RPMI7951 (cell line): ENCODE results near the gene NDUFA7. TPM values are rescaled to one million over a fixed set of nuclear protein-coding genes. Genes with fewer than 3 reads are reported as not detected.
"Not testable (repeated sequence)": the region's sequence is repeated elsewhere in the genome, so short reads cannot be mapped to it uniquely, and the experiment has no call there.

Experiments
- DNase-seq: peaks from one replicate; pipeline ENCODE4 v3.0.0-alpha.2; 2012; ENCODE audit warnings: low read depth
- total RNA-seq: library from RNA; depleted of rRNA; stranded (reverse); fragments of >200 nt; shearing (Covaris generic); gene quantifications from 2 replicates; pipeline ENCODE4 v1.2.3, GENCODE V29; 2014; rRNA removed

The NDUFA7 gene
- 42.1 and 48.3 TPM in 2 replicates for total RNA-seq

DNA sequence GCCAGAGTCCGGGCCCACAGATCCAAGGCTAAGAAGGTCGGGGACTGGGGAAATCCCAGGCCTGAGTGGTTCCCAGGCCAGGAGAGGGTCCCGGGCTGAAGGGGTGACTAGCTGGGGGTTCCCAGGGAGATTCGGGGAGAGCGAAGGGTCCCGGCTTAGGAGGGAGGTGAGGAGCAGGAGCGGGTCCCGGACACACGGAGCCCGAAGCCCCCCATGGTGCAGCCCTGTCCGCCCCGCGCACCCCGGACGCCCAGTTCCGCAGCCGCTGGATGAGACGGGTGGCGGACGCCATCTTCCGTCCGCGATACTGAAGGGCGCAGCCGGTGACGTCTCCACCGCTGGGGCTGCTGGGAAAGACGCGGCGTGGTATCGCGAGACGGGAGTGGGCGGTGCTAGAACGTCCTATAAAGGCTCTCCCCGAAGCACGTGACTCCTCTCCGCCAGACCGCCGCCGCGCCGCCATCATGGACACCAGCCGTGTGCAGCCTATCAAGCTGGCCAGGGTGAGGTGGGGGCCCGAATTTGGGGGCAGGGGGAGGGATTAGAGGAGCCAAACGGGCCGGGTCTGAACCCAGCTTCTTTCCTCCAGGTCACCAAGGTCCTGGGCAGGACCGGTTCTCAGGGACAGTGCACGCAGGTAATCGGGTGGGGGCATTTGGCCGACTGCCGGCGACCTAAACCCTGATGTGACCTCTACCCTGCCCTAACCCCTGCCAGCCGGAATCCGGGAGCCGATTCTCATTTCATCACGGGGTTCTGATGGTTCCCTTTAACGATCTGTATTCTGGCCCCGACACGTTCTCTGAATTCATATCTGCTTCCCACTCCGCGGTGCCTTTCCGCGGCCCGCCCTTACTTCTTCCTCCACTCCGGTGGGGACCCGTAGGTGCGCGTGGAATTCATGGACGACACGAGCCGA is at the start of gene NDUFA7, which contains the start of gene RPS28:
Gene NDUFA7, minus strand, starts transcription at position 309 of the 919 bp plus-strand sequence. Its CDS starts 17 bp downstream, at position 292.
Gene RPS28, plus strand, starts transcription at position 430 of the 919 bp plus-strand sequence. Its CDS starts 35 bp downstream, at position 465.
- DNase-seq: peak; percentile 92

DNA sequence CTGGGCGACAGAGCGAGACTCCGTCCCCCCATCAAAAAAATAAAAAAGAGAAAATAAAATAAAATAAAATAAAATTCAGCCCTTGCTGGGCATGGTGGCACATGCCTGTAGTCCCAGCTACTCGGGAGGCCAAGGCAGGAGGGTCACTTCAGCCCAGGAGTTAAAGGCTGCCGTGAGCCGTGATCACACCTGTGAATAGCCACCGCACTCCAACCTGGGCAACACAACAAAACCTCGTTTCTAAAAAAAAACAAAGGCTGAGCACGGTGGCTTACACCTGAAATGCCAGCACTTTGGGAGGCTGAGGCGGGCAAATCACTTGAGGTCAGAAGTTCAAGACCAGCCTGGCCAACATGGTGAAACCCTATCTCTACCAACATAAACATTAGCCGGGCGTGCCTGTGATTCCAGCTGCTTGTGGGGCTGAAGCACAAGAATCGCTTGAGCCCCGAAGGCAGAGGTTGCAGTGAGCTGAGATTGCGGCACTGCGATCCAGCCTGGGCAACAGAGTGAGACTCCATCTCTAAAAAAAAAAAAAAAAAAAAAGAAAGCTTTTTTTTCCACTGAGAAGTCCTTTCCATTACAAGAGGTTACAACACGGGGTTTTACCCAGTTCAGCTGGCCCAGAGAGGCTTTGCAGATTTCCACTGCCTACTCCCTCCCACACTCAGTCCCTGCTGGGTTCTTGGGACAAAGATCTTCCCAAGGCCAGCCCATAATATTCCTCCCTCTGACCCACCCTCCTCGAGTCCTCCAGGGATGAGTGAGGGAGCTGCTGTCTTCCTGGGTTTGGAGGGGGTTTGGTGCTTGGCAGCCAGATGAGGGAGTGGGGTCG is 49.2 kb upstream of the NDUFA7 start:
- no peak for DNase-seq

DNA sequence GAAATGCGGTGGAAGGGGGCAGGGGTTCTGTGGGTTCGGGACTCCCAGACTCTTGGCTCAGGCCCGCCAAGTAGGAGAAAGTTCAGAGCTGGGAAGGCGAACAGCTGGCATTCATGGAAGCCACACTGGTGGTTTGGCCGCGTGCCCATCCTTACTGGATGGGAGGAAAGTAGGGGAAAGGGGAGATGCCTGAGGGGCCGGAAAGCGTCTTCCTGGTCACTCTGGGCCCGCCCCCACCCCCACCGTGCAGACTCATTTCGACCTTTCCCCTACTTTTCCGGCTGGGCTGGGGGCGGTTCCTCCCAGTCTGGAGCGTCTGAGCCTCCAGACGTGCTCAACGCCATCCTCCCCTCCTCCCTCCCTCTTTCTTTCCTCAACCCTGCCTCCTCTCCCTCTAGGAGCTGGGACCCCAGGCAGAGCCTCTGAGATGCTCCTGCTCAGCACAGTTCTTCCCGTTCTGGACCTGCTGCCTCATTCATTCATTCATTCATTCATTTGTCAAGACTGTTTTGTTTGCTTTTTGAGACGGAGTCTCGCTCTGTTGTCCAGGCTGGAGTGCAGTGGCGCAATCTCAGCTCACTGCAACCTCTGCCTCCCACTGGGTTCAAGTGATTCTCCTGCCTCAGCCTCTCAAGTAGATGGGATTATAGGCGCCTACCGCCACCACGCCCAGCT is 46.3 kb upstream of the NDUFA7 start:
- DNase-seq: peak; percentile 99

DNA sequence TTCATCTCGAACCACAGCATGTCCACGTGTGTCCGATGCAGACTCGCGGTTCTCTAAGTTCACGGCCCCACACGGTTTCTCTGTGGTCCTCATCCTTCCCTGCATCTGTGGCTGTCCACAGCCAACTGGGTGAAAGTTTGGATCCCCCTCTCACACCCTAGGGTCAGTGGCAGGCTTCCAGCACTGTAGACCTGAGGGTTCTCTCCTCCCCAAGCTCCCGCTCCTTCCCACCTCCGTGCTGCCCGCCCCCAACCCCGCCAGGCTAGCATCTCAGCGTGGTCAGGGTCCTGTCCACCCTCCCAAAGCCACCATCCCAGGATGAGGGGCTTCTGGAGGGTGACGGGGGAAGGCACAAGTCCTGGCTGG is 45.8 kb upstream of the NDUFA7 start:
- peak; percentile 87 for DNase-seq

DNA sequence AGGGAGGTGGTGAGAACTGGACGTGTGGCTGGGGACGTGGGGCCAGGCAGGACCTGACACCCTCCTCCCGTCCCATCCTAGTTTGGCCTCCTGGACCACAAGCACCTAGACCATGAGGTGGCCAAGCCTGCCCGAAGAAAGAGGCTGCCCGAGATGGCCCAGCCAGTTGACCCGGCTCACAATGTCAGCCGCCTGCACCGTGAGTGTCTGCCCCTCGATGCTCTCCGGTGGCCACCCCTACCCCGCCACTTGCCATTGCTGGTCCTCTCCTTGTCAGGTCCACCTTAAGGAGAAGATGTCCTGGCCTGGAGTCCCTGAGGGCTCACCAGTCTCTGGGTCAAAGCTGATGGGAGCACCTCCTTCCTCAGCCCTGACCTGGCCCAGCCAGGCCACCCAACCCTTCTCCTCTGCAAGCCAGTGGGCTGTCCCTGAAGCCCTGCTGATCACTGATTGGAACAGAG is 45.0 kb upstream of the NDUFA7 start:
- no peak for DNase-seq

- DNase-seq: peak; percentile 85
These were observed 42.9 kb upstream of the NDUFA7 start, which contains the start of gene ANGPTL4 for GRCh38 chr19:8363803-8364771. TSS of gene ANGPTL4 (plus strand) at chr19:8364155. CDS start at chr19:8364322, 167 bp downstream.

DNA sequence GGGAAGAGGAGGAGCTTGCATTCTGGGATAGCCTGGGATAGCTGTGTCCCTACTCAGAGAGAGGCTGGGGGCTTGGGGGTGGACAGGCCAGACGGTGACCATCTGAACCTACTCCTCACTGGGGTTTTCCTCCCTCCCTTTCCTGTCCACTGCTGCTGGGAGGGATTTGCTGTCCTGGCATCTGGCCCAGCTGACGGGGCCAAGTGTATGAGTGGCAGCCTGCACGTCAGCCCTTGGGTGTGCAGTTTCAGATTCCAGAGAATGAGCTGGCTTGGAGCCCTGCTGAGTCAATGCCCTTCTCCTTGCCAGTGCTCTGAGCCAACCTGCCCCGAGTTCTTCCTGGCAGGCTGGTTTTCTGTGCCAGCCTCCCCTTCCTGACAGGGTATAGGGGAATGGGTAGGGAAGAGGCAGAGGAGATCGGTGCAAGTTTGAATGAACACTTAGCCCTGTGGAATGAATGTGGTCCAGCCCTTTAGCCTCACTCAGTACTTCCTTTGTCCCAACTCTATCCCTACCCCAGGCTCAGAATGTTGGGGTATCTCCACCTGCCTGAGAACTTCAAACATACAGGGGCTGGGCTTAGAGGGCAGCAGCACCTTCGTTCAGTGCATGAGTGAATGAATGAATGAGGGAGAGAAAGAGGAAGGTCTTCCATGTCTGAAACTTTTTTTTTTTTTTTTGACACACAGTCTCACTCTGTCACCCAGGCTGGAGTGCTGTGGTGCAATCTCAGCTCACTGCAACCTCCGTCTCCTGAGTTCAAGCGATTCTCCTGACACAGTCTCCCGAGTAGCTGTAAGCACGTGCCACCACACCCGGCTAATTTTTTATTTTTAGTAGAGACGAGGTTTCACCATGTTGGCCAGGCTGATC is 41.0 kb upstream of the NDUFA7 start:
- peak; percentile 99 for DNase-seq

DNA sequence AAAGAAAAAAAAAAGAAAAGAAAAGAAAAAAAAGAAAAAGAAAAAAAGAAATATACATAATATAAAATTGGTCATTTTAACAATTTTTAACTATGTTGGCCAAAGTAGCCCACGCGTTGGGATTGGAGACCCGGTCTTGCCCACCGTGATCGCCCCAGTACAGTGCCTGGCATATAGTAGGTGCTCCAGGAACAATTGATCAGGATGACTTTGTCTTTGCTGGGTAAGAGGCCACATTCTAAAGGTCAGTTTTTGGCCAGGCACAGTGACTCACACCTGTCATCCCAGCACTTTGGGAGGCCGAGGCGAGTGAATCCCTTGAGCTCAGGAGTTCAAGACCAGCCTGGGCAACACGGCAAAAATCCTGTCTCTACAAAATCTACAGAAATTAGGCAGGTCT is 39.0 kb upstream of the NDUFA7 start:
- DNase-seq: no peak

- no peak for DNase-seq
These were observed 37.8 kb upstream of the NDUFA7 start for GRCh38 chr19:8358948-8359347.

DNA sequence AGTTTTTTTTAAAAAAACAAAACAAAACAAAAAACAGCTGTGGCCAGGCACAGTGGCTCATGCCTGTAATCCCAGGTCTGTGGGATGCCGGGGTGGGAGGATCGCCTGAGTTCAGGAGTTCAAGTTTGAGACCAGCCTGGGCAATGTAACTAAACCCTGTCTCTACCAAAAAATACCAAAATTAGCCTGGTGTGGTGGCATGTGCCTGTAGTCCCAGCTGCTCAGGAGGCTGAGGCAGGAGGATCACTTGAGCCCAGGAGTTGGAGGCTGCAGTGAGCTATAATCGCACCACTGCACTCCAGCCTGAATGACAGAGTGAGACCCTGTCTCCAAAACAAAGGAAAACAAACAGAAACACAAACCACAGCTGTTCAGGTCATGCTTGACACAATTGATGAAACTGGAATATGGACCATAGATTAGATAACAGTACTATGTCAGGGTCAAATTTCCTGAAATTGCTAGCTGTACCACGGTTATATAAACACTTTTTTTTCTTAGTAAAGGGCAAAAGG is 35.9 kb upstream of the NDUFA7 start:
- DNase-seq: peak; percentile 49

DNA sequence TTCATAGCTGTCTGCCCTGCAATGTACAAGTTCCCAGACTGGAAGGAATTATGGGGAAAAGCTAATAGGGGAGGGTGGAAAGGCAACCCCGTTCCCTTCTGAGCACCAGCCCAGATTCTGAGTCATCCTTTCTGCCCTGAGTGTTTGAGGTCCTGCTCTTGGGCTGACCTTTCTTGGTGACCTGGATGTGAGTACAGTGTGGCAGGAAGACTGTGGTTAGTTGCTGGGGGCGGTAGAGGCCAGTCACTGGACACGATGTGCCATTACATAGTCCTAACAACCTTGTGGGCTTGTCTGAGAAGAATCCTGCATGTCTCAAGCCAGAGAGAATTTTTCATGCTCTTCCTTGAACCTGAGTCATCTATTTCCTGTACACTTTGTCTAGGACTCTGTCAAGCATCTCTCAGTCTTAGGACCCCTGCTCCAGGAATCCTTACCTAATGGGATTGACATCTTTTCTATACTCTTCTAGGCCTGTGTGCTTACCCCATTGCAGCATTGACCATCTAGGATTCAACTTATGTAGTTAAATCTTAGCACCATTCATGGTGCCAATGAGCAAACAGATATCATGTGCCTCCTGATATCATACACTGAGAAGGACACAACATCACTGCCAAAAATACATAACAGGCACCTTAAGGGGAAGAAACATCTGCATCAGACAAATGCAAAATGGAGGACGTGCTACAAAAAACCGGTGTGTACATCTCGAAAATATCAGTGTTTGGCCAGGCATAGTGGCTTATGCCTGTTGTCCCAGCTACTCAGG is 34.6 kb upstream of the NDUFA7 start:
- peak; percentile 100 for DNase-seq

GRCh38 chr19:8352845-8353244 is 31.7 kb upstream of the NDUFA7 start:
- not testable (repeated sequence) for DNase-seq

DNA sequence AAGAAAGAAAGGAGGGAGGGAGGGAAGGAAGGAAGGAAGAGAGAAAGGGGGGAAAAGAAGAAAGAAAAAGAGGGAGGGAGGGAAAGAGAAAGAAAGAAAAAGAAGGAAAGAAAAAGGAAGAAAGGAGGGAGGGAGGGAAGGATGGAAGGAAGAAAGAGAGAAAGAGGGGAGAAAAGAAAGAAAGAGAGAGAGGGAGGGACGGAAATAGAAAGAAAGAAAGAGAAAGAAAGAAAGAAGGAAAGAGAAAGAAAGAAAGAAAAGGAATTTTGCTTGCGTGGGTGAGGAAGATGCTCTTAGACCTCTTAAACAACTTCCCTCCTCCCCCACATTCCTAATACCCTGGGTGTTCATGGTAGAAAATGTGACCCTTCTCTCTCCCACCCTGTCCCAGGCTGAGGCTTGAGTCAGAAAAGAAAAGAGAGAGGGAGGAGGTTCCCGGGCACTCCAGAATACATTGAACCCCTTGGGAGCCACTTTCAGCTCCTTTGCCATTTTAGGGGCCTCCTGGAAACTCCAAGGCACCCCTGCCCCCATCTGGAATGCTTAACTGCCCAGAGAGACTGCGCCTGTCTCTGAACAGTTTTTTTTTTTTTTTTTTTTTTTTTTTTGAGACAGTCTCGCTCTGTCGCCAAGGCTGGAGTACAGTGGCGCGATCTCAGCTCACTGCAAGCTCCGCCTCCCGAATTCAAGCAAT is 31.1 kb upstream of the NDUFA7 start:
- no peak for DNase-seq

DNA sequence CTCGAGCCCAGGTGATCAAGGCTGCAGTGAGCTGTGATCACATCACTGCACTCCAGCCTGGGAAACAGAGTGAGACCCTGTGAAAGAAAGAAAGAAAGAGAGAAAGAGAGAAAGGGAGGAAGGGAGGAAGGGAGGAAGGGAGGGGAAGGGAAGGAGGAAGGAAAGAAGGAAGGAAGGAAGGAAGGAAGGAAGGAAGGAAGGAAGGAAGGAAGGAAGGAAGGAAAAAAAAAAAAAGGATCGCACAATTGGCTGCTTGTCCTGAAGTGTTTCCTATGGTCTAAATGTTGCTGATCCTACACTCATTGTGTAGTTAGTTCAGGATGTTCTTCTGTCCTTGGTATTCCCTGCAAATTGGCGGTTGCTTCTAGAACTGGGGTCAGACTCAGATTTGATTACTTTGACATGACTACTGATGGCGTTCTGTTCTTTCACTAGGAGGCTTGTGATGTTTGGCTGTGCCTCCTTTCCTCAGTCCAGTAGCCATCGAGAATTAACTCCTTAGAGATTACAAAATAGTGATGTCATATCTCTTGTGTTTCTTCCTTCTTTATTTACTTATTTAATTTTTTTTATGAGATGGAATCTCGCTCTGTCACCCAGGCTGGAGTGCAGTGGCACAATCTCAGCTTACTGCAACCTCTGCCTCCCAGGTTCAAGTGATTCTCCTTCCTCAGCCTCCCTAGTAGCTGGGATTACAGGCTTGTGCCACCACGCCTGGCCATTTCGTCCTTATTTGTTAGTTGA is 28.6 kb upstream of the NDUFA7 start:
- DNase-seq: not testable (repeated sequence)

GRCh38 chr19:8343483-8343844 is 22.3 kb upstream of the NDUFA7 start:
- DNase-seq: no peak

- peak; percentile 95 for DNase-seq
These were observed 21.7 kb upstream of the NDUFA7 start, which contains the start of gene KANK3 for GRCh38 chr19:8342684-8343482. TSS of gene KANK3 (minus strand) at chr19:8343262. CDS start at chr19:8337828, 5,434 bp downstream.
